Forelimb muscle (tissue), 1 donor: Measurements from ENCODE around the gene BCAS3. TPM values are rescaled to one million over a fixed set of nuclear protein-coding genes. Genes with fewer than 3 reads are reported as not detected.

ENCODE experiments used
- DNase-seq: peaks from one replicate; pipeline ENCODE4 v3.0.0-alpha.2; 2013; ENCODE audit warnings: low read depth
- polyA plus RNA-seq: library from polyadenylated mRNA; unstranded; fragments of 120-200 nt; gene quantifications from one replicate; pipeline ENCODE4 v1.2.1, GENCODE V29; 2013; ENCODE audit not compliant: insufficient read length

Gene BCAS3
- polyA plus RNA-seq, 1 donor, result 10.1 TPM

GRCh38 chr17:61155590-61156237 is 478.1 kb downstream of the BCAS3 start:
- DNase-seq, result no peak

GRCh38 chr17:61157246-61157886 is 479.7 kb downstream of the BCAS3 start:
- DNase-seq, result no peak

GRCh38 chr17:61158376-61158775 is 480.7 kb downstream of the BCAS3 start:
- no peak for DNase-seq

- no peak for DNase-seq
These were observed 481.7 kb downstream of the BCAS3 start for GRCh38 chr17:61159221-61159814.

GRCh38 chr17:61160204-61160603 is 482.6 kb downstream of the BCAS3 start:
- DNase-seq, result no peak

GRCh38 chr17:61160789-61161445 is 483.3 kb downstream of the BCAS3 start:
- no peak for DNase-seq

GRCh38 chr17:61161615-61162134 is 484.0 kb downstream of the BCAS3 start:
- DNase-seq, result no peak

- no peak for DNase-seq
These were observed 486.9 kb downstream of the BCAS3 start for GRCh38 chr17:61164517-61164916.

- DNase-seq, result no peak
These were observed 489.4 kb downstream of the BCAS3 start for GRCh38 chr17:61167075-61167474.

- DNase-seq, result no peak
These were observed 490.9 kb downstream of the BCAS3 start for GRCh38 chr17:61168506-61168905.

GRCh38 chr17:61174310-61174709 is 496.7 kb downstream of the BCAS3 start:
- no peak for DNase-seq

- no peak for DNase-seq
These were observed 497.9 kb downstream of the BCAS3 start for GRCh38 chr17:61175298-61176142.

- DNase-seq, result no peak
These were observed 499.7 kb downstream of the BCAS3 start for GRCh38 chr17:61177351-61177750.

GRCh38 chr17:61178284-61178683 is 500.6 kb downstream of the BCAS3 start:
- no peak for DNase-seq

- no peak for DNase-seq
These were observed 501.7 kb downstream of the BCAS3 start for GRCh38 chr17:61179380-61179806.

- DNase-seq, result no peak
These were observed 506.1 kb downstream of the BCAS3 start for GRCh38 chr17:61183793-61184192.

GRCh38 chr17:61185385-61185784 is 507.7 kb downstream of the BCAS3 start:
- no peak for DNase-seq

- no peak for DNase-seq
These were observed 509.4 kb downstream of the BCAS3 start for GRCh38 chr17:61187038-61187437.

- no peak for DNase-seq
These were observed 510.4 kb downstream of the BCAS3 start for GRCh38 chr17:61188081-61188480.

GRCh38 chr17:61189968-61190367 is 512.3 kb downstream of the BCAS3 start:
- no peak for DNase-seq

- no peak for DNase-seq
These were observed 518.7 kb downstream of the BCAS3 start for GRCh38 chr17:61196302-61196704.
